Measurements from ENCODE around the gene TMEM263. TPM values are rescaled to one million over a fixed set of nuclear protein-coding genes. Genes with fewer than 3 reads are reported as not detected.

Gene TMEM263
- total and polyA plus RNA-seq, 2 donors (not counting 3 experiments of a cell fraction or from before 2014, with no cell fraction given): 22.5 to 72.5 TPM

DNA sequence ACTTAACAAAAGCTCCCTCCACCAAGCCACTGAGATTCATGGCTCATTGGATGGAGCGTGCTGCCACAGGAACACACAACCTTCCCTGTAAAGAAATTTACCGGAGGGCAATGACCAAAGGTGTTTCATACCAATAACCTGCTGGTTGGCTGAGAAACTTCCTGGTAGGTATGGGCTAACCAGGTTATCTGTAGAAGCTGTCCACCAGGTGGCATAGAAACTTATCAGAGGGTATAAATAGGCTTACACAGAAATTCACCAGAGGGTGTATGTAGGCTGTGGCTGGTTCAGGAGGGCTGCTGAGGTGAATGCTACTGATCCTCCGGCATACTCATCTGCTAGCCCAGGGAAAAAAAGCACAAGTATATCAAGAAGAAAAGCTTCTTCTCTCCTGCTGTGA lies 58.3 kb downstream of the TMEM263 start:
- H3K4me2 ChIP-seq (ENCODE audit: insufficient read depth, low read length): no peak overlapping the region
- dilution Hi-C loops (cut with MboI; ENCODE audit: extremely low pct_ligation_motif_present, low sequenced_read_pairs): no loop called here
- no peak overlapping the region for H3K4me3 ChIP-seq (replicated peaks in 1 of 3; ENCODE audit: insufficient read depth in 1 of 3, low read depth in 1 of 3, low read length in 3 of 3)
- H3K27me3 ChIP-seq (ENCODE audit: control insufficient read depth in 2 of 2, insufficient read depth in 2 of 2, low read length in 2 of 2): no peaks in the 10 kb centered on the region
- no peak overlapping the region for H3K9ac ChIP-seq (replicated peaks; ENCODE audit: extremely low read depth, insufficient read depth, low read length)
- no peaks in the 10 kb centered on the region for H4K20me1 ChIP-seq (replicated peaks; ENCODE audit: control insufficient read depth, extremely low read depth, insufficient read depth, low read length)
- POLR2A ChIA-PET: no interaction called here
- intact Hi-C loops (cut with micrococcal nuclease): no loop called here
- BruUV-seq (replicated peaks): no TSS peak
- no peaks in the 10 kb centered on the region for H3K9me3 ChIP-seq (replicated peaks; ENCODE audit: control insufficient read depth, insufficient read depth, low read length)
- CTCF ChIA-PET: interaction anchor here (1.5 kb wide), 1 partner anchor 91 kb away, joined by 6 read pairs; no protein-coding TSS in a partner anchor
- H3K36me3 ChIP-seq (ENCODE audit: control insufficient read depth in 2 of 2, extremely low read depth in 1 of 2, insufficient read depth in 2 of 2, low read length in 2 of 2): no peaks in the 10 kb centered on the region
- FAIRE-seq: no peak
- no peaks in the 10 kb centered on the region for H3K4me1 ChIP-seq (ENCODE audit: control insufficient read depth, extremely low read depth, insufficient read depth, low read length)
- H3K9me1 ChIP-seq (replicated peaks; ENCODE audit: control insufficient read depth, extremely low read depth, insufficient read depth, low read length): no peaks in the 10 kb centered on the region
- H2AFZ ChIP-seq (ENCODE audit: low read depth, low read length): no peak overlapping the region
- H3K27ac ChIP-seq (ENCODE audit: insufficient read depth, low read depth, low read length): no peak overlapping the region
- no peaks in the 10 kb centered on the region for H3K79me2 ChIP-seq (ENCODE audit: control insufficient read depth, insufficient read depth, low read length)
- DNase-seq (ENCODE audit: low read depth, low spot score): no peak
- no peak for TF ChIP-seq JUN (IDR thresholded peaks at IDR 0.05; ENCODE audit: borderline replicate concordance, insufficient read depth, insufficient read length, low read depth)
- no peak for TF ChIP-seq POLR2A (IDR thresholded peaks at IDR 0.05; ENCODE audit: low read depth, low read length)
- TF ChIP-seq MYC (IDR thresholded peaks at IDR 0.05; ENCODE audit: low read depth, low read length): no peak
- no peak for TF ChIP-seq GATA2 (IDR thresholded peaks at IDR 0.05; ENCODE audit: insufficient read depth, insufficient read length, low read depth, low read length)
- TF ChIP-seq, protein P1, sequence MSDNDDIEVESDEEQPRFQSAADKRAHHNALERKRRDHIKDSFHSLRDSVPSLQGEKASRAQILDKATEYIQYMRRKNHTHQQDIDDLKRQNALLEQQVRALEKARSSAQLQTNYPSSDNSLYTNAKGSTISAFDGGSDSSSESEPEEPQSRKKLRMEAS (IDR thresholded peaks at IDR 0.05; ENCODE audit: insufficient read depth, insufficient read length): no peak
- TF ChIP-seq POLR2AphosphoS5 (IDR thresholded peaks at IDR 0.05; ENCODE audit: insufficient read depth, low read depth, low read length): no peak
- no peak for TF ChIP-seq EZH2 (IDR thresholded peaks at IDR 0.05; ENCODE audit: borderline replicate concordance, low read depth, low read length, severe bottlenecking)
- TF ChIP-seq FOS (IDR thresholded peaks at IDR 0.05; ENCODE audit: borderline replicate concordance, insufficient read depth, low read length): no peak
- TF ChIP-seq, protein P2, sequence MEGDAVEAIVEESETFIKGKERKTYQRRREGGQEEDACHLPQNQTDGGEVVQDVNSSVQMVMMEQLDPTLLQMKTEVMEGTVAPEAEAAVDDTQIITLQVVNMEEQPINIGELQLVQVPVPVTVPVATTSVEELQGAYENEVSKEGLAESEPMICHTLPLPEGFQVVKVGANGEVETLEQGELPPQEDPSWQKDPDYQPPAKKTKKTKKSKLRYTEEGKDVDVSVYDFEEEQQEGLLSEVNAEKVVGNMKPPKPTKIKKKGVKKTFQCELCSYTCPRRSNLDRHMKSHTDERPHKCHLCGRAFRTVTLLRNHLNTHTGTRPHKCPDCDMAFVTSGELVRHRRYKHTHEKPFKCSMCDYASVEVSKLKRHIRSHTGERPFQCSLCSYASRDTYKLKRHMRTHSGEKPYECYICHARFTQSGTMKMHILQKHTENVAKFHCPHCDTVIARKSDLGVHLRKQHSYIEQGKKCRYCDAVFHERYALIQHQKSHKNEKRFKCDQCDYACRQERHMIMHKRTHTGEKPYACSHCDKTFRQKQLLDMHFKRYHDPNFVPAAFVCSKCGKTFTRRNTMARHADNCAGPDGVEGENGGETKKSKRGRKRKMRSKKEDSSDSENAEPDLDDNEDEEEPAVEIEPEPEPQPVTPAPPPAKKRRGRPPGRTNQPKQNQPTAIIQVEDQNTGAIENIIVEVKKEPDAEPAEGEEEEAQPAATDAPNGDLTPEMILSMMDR (IDR thresholded peaks at IDR 0.05; ENCODE audit: extremely low read depth in 1 of 2, insufficient read depth in 1 of 2, low read depth in 1 of 2, low read length in 2 of 2): no peak
